PFSK-1 (cell line): ENCODE measurements around the gene ABCC3.

Source experiments
- FOXP2 ChIP-seq: optimal IDR thresholded peaks from 2 replicates; pipeline ENCODE3; 2011; ENCODE audit warnings: borderline replicate concordance, control low read depth, inconsistent platforms; ENCODE audit not compliant: insufficient read depth; ENCODE audit errors: extremely low read length, extremely low read depth
- POLR2AphosphoS5 ChIP-seq: IDR thresholded peaks from 2 replicates; pipeline ENCODE4 v1.6.1; 2012; ENCODE audit warnings: low read depth, mild to moderate bottlenecking, control low read depth, low read length, moderate library complexity
- SIN3A ChIP-seq: IDR thresholded peaks from 2 replicates; pipeline ENCODE4 v1.6.1; 2012; ENCODE audit warnings: mild to moderate bottlenecking, low read length, moderate library complexity, borderline replicate concordance; ENCODE audit not compliant: insufficient read depth
- TAF1 ChIP-seq: IDR thresholded peaks from 2 replicates; pipeline ENCODE4 v1.6.1; 2012; ENCODE audit warnings: low read length, control low read depth, borderline replicate concordance; ENCODE audit not compliant: insufficient read depth
- TF ChIP-seq, protein P1 (sequence below), 2 experiments: IDR thresholded peaks; 2 replicates each; pipeline versions ENCODE4 v1.6.1 to v1.8.0; 2011 to 2012; ENCODE audit warnings: low read depth in 2 of 2, low read length in 2 of 2, control low read depth in 1 of 2, inconsistent platforms in 1 of 2, mild to moderate bottlenecking in 1 of 2, moderate library complexity in 1 of 2; ENCODE audit not compliant: insufficient read depth in 1 of 2

ABCC3 gene

DNA sequence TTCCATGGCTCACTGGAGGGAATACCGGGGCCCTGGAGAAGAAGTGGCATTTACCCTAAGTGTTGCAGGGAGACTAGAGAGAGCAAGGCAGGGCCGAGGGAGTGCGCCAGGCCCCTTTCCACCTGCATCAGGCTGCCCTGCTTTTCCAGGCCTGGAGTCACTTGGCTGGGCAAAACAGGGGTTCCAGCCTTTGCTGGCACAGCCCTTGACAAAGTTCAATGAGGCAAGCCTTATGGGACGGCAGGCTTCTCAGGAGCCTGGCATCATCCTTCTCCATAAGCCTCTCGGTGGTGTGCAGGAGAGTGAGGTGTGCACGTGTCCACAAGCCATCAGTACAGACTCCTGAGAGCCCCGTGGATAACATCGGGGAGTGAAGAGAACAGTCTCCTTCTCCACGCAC lies 47.1 kb upstream of the ABCC3 start:
- TF ChIP-seq, protein P1, sequence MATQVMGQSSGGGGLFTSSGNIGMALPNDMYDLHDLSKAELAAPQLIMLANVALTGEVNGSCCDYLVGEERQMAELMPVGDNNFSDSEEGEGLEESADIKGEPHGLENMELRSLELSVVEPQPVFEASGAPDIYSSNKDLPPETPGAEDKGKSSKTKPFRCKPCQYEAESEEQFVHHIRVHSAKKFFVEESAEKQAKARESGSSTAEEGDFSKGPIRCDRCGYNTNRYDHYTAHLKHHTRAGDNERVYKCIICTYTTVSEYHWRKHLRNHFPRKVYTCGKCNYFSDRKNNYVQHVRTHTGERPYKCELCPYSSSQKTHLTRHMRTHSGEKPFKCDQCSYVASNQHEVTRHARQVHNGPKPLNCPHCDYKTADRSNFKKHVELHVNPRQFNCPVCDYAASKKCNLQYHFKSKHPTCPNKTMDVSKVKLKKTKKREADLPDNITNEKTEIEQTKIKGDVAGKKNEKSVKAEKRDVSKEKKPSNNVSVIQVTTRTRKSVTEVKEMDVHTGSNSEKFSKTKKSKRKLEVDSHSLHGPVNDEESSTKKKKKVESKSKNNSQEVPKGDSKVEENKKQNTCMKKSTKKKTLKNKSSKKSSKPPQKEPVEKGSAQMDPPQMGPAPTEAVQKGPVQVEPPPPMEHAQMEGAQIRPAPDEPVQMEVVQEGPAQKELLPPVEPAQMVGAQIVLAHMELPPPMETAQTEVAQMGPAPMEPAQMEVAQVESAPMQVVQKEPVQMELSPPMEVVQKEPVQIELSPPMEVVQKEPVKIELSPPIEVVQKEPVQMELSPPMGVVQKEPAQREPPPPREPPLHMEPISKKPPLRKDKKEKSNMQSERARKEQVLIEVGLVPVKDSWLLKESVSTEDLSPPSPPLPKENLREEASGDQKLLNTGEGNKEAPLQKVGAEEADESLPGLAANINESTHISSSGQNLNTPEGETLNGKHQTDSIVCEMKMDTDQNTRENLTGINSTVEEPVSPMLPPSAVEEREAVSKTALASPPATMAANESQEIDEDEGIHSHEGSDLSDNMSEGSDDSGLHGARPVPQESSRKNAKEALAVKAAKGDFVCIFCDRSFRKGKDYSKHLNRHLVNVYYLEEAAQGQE (IDR thresholded peaks at IDR 0.05; ENCODE audit: insufficient read depth in 1 of 2, low read depth in 2 of 2, low read length in 2 of 2) = no peak
- TF ChIP-seq POLR2AphosphoS5 = no peak
- TF ChIP-seq TAF1 = no peak
- TF ChIP-seq SIN3A = no peak
- no peak for TF ChIP-seq FOXP2

DNA sequence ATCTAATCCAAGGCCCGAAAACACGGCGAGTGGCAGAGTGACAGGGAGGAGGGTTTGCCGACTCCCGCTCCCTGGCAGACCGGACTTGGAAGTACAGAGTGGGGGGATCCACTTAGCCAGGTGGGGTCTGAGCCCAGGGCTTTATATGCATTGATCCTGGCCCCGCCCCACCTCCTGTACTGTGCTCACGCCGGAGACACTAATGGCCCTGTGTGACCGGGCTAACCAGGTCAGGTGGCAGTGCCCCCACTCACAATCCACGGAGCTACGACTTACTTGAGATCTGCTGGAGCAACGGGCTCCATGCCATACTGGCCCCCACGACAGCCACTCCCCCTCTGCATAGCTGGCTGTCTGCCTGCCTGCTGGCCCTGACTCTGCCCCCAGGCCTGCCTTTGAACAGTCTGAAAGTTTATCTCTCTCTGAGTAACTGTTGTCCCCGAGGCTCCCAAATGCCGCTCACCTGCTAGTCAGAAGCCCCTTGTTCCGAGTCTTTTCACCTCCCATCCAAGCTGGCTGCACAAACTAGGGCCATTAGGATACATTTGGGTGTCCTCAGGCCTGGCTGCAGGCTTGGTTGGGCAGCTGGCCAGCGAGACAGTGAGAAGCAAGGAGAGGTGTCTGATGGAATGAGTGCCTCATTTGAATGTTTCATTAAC lies 46.2 kb upstream of the ABCC3 start:
- no peak for TF ChIP-seq POLR2AphosphoS5
- TF ChIP-seq, protein P1 (IDR thresholded peaks at IDR 0.05; ENCODE audit: insufficient read depth in 1 of 2, low read depth in 2 of 2, low read length in 2 of 2) = no peak
- no peak for TF ChIP-seq SIN3A
- TF ChIP-seq FOXP2 = no peak
- no peak for TF ChIP-seq TAF1

DNA sequence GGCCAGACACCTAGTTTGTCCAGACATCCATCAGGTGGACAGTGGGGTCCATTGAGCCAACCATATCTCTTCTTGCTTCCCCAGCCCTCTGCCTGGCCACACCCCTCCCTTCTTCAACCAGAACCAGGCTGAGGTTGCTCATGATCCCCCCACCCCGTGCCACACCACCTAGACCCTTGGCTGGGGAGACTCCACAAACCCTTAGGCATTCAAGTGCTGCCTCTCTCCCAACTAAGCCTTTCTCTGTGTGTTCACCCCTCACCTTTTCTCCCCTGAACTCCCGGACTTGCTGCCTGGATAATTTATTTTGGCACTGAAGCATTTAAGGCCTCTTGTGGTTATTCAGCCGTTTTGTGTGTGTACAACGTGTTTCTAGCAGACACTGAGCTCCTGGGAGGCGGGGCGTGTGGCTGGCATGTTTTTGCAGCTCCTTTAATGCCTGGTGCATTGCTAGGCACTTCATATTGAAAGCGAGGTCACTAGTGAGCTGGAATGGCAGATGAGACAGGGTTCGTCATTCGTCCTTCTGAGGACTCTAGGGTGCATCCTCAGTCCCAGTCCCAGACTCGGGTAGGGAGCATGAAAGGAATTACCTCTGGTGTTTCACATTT lies 45.5 kb upstream of the ABCC3 start:
- TF ChIP-seq SIN3A (no peak), FOXP2 (no peak), POLR2AphosphoS5 (no peak), TAF1 (no peak)
- TF ChIP-seq, protein P1 (IDR thresholded peaks at IDR 0.05; ENCODE audit: insufficient read depth in 1 of 2, low read depth in 2 of 2, low read length in 2 of 2) = no peak

DNA sequence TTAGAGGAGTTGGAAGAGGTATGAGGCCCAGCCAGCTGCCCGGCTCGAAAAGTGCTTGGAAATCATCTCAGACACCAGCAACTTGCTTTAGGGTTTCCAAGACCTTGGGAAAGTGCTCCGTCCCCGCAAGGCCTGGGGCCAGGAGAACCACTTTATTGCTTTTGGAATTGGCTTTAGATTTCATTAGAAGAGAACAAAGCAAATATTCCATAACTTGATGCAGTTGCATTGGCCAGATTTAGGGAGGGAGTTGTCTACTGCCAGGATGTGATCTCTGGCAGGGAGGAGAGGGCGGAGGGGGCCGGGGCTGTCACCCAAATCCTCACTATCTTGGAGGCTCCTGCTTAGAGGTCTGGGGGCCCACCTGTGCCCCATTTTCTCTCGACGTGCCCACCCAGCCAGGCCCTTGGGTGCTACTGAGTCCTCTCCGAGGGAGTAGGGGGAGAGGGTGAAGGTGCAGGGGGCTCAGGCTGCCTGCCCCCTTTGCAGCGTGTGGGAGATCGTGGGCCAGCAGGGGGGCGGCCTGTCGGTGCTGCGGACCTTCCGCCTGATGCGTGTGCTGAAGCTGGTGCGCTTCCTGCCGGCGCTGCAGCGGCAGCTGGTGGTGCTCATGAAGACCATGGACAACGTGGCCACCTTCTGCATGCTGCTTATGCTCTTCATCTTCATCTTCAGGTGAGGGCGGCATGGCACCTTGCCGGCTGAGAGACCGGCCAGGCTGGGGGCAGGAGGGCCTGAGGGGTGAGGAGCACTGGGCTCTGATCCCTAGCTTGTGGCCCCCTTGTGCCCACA lies 43.5 kb upstream of the ABCC3 start:
- no peak for TF ChIP-seq FOXP2
- no peak for TF ChIP-seq POLR2AphosphoS5
- TF ChIP-seq SIN3A = no peak
- no peak for TF ChIP-seq TAF1
- TF ChIP-seq, protein P1 (IDR thresholded peaks at IDR 0.05; ENCODE audit: insufficient read depth in 1 of 2, low read depth in 2 of 2, low read length in 2 of 2) = no peak
